HK-2 (cell line): Measurements from ENCODE around the gene IL33.

ENCODE experiments used
- DNase-seq: peaks from one replicate; pipeline ENCODE4 v3.0.0-alpha.2; 2018; ENCODE audit not compliant: unreplicated experiment

IL33 gene

GRCh38 chr9:6216951-6217350 lies 1.3 kb downstream of the IL33 start:
- DNase-seq: no peak

DNA sequence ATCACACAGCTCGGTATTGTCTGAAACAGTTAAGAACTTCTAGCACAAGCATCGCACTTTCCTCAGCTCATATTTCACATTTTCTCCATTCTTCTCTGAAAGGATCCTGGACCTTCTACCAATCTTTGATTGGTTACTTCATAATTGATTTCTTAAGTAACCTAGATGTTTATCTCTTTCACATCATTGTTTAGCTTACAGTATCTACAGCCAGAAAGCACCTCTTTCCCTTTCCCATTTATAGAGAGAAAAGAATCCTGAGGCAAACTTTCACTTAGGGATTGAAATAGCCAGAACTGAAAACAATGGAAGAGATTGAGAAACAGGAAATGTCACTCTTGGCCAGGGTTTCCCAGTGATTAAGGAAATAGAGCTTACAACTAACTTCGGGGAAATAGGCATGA lies 2.5 kb downstream of the IL33 start:
- DNase-seq: no peak

DNA sequence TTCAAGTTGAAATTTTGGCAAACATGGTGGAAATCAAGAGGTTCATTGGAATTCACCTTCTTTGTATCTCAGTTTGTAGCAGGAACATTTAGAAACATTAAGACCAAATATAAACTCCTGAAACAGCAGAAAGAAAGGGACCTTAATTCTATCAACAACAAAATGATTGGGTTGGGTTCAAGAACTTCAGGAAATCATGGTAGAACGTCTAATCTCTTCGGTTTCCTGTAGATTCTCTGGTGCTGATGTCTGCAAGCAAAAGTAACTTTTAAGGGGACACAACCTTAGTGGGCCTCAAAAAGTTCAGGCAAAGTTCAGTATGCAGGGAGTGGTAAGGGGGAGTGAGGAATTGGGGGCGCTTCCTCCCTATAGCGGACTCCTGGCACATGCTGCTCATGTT lies 3.4 kb downstream of the IL33 start:
- no peak for DNase-seq

- DNase-seq: no peak
Observed at GRCh38 chr9:6219981-6220380, 4.4 kb downstream of the IL33 start.

DNA sequence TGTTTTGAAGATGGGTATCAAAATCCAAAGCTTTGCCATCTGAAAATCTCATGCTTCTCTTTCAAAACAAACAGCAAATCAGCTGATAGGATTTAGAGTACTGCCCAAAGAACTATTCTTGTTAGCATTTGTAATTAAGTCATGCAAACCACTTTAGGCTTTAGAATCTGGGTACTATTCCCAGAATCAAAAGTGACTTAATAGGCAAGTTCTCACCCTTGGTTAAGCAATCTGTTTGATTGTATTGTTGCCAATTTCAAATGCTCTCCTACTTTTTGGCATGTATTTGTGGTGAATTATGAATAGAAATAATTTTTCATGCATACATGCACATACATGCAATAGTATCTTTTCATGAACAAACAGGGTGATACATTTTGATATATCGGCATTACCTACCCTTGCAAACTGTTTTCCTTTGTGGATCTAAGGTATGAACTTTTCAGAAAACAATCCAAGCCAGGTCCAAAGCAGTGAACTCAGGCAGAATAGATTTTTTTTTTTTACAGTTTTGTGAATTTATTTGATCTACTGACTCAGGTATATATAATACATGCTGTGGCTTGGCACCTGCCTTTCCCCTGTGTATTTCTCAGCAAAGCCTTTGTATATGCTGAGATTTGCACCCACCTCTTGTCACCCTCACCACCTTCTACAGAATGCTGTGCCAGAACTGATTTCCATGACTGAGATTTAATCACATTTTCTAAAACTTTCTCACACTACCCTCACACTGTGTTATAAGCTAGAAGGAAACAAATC lies 9.0 kb downstream of the IL33 start:
- no peak for DNase-seq

DNA sequence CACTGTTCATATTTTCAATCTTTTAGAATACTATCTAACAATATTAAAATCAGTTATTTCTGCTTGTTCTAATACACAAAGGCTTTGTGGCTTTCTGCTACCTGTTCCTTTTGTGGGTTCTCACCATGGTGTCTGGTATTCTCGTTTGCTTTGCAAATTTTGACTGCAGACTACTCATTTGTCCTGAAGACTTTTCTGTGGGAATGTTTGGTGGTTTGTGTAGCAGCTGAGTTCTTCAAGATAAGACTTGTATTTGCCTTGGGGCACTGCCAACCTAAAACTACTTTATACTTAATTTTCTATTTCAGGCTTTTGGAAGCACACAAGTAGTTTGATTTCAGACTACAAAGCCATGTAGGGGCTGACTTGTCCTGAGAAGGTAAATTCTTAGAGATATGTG lies 11.1 kb downstream of the IL33 start:
- no peak for DNase-seq

GRCh38 chr9:6229186-6229585 lies 13.6 kb downstream of the IL33 start:
- no peak for DNase-seq

- no peak for DNase-seq
Observed at GRCh38 chr9:6229619-6230018, 14.0 kb downstream of the IL33 start.

DNA sequence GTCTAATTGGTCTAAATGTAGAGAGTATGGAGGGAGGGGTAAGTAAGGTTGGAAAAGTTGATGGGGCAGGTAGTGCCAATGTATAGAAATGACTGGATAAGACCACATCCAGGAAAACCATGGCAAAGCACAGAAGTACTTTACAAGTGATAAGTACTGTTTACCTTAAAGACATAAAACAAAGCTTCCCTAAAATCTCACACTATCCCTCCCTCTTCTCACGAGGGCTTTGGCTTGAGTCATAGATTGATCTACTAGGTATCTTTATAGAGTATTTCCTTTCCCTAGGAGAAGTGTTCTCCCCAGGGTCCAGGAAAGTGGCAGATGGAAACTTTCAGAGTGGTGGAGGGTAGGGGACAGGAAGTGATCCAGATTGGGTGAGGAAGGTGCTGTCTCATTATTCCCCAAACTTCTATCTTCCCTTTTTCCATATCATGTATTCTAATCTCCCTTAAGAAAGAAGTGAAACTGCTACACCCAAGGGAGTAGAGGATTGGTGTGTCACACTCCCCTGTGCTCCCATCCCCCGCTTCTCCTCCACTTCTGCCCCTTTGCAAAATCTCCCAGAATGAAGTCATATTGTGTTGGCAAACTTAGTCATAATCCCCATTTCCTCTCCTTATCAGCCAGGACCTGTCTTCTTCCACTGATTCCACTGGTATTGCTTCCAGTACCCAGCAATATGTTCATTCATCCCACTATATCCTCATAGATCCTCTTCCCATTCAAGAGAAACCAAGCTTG lies 14.6 kb downstream of the IL33 start:
- no peak for DNase-seq

DNA sequence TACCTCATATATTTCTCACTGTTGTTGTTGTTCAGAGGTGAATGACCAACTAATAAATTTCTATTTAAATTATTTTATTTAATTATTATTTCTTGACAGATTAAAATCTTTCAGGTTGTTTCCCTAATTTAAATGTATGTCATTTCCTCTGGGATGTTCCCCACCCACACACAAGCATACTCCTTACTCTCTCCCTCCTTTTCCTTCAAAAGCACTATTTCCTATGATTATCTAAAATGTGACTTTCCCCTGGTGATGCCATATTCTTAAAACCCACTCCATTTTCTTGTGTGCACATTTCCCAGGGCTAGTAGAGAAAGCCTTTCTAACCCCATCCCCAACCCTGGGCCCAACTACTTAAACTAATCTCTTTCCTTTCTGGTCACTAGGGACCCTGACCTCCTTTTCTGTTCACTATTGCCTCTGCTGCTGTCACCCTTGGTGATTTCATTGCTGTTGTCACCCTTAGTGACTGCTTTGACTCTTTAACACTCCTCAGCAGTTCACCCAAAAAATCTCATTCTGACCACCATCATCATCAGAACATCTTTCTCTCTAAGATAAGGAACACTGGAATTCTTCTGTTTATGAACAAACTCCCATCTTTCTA lies 16.8 kb downstream of the IL33 start:
- DNase-seq: no peak

- no peak for DNase-seq
Observed at GRCh38 chr9:6234014-6234413, 18.4 kb downstream of the IL33 start.

GRCh38 chr9:6237267-6237666 lies 21.7 kb downstream of the IL33 start:
- DNase-seq: no peak

- DNase-seq: no peak
Observed at GRCh38 chr9:6239048-6239461, 23.4 kb downstream of the IL33 start.

- DNase-seq: no peak
Observed at GRCh38 chr9:6239694-6240093, 24.1 kb downstream of the IL33 start.

DNA sequence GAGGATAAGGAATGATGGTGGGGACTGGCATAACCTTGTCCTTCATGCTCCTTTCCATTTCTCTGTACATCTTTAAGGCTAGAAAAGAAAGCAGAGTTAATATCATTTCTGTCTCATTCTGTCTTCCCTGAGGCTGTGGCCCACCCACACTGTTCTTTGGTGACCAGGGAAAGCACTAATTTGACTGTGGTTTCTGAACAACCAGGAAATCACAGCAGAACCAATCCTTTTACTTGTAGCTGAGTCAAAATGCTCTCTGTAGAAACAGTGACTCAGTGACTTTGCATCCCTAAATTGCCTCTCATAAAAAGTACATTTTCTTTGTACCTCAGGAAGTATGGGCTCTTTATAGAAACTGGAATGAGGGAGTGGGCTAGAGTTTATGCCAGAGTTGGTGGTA lies 28.1 kb downstream of the IL33 start:
- no peak for DNase-seq

GRCh38 chr9:6247266-6247665 lies 31.7 kb downstream of the IL33 start:
- no peak for DNase-seq

DNA sequence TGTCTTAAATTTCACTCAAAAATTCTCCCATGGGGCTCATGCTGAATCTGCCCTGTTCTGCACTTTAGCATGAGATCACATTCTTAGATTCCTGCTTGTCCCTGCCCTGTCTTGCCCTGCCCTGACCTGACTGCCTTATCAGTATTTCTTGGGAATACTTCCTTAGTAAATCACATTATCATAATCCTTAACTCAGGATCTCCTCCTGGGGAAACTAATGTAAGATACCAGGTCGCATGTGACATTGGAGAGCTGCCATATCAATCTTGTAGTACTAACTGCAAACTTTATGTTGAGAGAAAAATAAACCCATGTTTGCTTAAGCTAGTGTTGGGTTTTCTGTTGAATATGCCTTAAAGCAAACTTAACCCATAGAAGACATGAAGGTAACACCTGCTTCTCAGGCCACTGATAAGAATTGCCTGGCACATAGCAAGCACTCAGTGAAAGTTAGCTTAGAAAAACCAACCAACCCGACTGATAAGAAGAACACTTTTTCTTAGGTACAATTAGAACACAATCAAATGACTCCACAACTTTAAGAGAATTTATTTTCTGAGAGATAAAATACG lies 53.3 kb downstream of the IL33 start:
- DNase-seq: no peak

GRCh38 chr9:6270896-6271295 lies 55.3 kb downstream of the IL33 start:
- DNase-seq: no peak

DNA sequence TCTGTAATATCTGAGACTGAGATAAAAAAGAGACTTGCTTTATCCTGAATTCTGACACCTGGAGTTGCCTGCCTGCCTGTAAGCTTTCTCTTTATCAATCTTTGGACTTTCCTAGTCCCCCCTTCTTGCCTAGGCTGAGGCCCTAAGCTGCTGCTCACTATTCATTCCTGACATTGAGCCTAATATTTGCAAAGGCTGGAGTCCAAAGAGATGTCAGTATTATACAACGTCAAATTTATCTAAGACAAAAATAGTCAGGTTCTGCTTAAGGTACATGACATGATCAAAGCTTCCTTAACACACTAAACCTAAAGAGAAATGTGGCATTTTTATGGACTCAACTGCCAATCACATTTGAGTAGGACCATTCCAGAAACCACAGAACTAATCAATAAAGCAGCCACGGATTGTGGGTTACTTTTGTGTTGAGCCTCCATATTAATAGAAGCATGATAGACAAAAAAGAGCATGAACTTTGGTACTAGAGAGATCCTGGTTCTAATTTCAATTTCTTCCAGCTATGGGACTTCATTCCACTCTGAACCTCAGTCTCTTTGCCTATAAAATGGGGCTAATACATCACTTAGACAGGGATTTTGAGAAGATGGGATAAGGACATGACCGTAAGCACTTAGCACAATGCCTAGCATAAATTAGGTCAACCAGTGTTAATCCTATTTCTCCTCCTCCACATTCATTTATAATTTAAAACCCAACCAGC lies 56.1 kb downstream of the IL33 start:
- DNase-seq: no peak

GRCh38 chr9:6272229-6272598 lies 56.6 kb downstream of the IL33 start:
- no peak for DNase-seq

GRCh38 chr9:6277417-6277816 lies 61.8 kb downstream of the IL33 start:
- DNase-seq: no peak

DNA sequence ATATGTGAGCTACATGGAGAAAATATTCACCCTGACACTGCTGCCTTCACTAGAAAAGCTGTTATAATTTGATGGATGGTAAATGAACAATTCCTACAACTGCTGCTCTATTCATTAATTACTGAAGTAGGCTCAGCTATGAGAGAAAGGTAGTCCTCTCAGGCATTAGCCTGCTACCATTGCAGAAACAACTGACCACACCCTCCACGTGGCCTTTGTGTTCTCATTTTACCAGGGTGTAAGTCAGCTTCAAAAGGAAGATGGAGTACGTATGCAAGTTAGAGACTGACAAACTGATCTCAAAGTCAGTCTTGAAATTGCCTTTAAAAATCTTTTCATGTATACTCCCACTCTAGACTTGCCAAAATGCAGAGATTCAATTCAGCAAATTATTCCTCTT lies 86.3 kb downstream of the IL33 start:
- no peak for DNase-seq
